ENCODE data around the gene SETMAR.

GRCh38 chr3:4340411-4341335 is 37.5 kb downstream of the SETMAR start:
- TF ChIP-seq CTCF (IDR thresholded peaks at IDR 0.05) = no peak
- TF ChIP-seq EZH2 (IDR thresholded peaks at IDR 0.05; ENCODE audit: borderline replicate concordance, insufficient read depth, low read depth, low read length, poor library complexity, severe bottlenecking) = no peak
